Brain microvascular endothelial cell (primary cell): ENCODE results near the gene TSSC4.

Experiments
- DNase-seq: peaks from one replicate; pipeline ENCODE4 v3.0.0-alpha.2; 2020
- H3K27ac ChIP-seq: fragments of 250-450 bp; sonication (Bioruptor Pico); 2 replicates; pipeline ENCODE4 v1.5.1; 2020; ENCODE audit warnings: mild to moderate bottlenecking, moderate library complexity
- H3K27me3 ChIP-seq: fragments of 250-450 bp; sonication (Bioruptor Pico); replicated peaks from 2 replicates; pipeline ENCODE4 v1.5.1; 2020; ENCODE audit warnings: mild to moderate bottlenecking
- H3K36me3 ChIP-seq: fragments of 250-450 bp; sonication (Bioruptor Pico); replicated peaks from 2 replicates; pipeline ENCODE4 v1.5.1; 2020; ENCODE audit warnings: mild to moderate bottlenecking
- H3K4me3 ChIP-seq: 2 replicates; pipeline ENCODE4 v1.5.1; 2011; ENCODE audit warnings: low read depth, mild to moderate bottlenecking, control low read depth, low read length, moderate library complexity
- in situ Hi-C: cut with HindIII; loops from 2 replicates; pipeline ENCODE4 v1.10.0; 2017; ENCODE audit warnings: low sequenced_read_pairs, low pct_ligation_motif_present
- TF ChIP-seq, protein P1 (sequence below): IDR thresholded peaks from 2 replicates; pipeline ENCODE4 v1.5.1; 2011; ENCODE audit warnings: low read depth, mild to moderate bottlenecking, moderate library complexity, low read length, control low read depth, inconsistent platforms; ENCODE audit errors: missing control alignments

Gene TSSC4

DNA sequence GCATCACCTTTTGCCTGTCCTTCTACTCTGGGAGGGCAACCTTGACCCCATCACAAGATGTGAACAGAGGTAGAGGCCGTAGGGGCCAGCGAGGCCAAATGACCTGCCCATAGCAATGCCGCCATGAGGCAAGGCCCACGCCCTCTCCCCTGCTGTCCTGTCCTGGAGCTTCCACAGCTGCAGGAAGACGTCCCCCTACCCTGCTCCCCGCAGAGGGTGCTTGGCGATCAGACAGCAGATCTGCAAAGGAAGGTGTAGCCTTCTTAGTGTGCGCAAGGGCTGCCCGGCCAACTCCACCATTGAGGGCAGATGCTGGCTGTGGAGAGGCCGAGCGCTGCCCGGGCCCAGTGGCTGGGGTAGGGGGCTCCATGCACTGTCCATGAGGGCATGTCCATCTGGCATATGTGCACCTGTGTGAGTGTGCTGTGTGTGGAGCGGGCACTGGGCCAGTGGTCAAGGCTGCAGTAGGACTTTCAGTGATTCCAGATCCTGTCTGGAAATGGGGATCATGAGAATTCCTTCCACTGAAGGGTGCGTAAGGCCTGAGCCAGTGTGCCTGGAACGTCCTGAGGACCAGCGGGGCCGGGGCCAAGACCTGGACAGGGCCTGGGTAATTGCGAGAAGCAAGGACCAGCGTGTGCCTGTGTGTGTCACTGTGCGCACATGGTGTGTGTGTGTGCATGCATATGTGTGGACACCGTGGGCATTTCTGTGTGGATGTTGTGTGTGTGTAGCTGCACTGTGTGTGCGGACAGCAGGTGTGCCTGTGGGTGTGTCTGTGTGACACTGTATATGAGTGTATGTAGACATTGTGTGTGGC is 32.8 kb downstream of the TSSC4 start:
- TF ChIP-seq, protein P1, sequence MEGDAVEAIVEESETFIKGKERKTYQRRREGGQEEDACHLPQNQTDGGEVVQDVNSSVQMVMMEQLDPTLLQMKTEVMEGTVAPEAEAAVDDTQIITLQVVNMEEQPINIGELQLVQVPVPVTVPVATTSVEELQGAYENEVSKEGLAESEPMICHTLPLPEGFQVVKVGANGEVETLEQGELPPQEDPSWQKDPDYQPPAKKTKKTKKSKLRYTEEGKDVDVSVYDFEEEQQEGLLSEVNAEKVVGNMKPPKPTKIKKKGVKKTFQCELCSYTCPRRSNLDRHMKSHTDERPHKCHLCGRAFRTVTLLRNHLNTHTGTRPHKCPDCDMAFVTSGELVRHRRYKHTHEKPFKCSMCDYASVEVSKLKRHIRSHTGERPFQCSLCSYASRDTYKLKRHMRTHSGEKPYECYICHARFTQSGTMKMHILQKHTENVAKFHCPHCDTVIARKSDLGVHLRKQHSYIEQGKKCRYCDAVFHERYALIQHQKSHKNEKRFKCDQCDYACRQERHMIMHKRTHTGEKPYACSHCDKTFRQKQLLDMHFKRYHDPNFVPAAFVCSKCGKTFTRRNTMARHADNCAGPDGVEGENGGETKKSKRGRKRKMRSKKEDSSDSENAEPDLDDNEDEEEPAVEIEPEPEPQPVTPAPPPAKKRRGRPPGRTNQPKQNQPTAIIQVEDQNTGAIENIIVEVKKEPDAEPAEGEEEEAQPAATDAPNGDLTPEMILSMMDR = no peak
- DNase-seq = no peak
- in situ Hi-C loops = no loop called here
- no peak overlapping the region for H3K27ac ChIP-seq
- no peak overlapping the region for H3K4me3 ChIP-seq
- no peaks in the 10 kb centered on the region for H3K27me3 ChIP-seq
- H3K36me3 ChIP-seq = no peaks in the 10 kb centered on the region

DNA sequence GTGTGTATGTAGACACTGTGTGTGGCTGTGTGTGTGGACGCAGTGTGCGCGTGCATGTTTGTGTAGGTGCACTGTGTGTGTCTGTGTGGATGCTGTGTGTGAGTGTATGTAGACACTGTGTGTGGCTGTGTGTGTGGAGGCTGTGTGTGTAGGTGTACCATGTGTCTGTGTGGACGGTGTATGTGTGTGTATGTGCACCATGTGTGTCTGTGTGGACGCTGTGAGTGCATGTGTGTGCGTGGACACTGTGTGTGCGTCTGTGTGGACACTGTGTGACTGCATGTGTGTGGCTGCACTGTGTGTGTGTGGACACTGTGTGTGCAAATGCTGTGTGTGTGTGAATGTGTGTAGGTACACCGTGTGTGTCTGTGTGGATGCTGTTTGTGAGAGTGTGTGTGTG is 33.5 kb downstream of the TSSC4 start:
- no peak for DNase-seq
- no peaks in the 10 kb centered on the region for H3K36me3 ChIP-seq
- peaks cover 2% of the 10 kb centered on the region for H3K27me3 ChIP-seq
- no peak overlapping the region for H3K4me3 ChIP-seq
- TF ChIP-seq, protein P1 = no peak
- H3K27ac ChIP-seq = no peak overlapping the region
- in situ Hi-C loops = no loop called here

DNA sequence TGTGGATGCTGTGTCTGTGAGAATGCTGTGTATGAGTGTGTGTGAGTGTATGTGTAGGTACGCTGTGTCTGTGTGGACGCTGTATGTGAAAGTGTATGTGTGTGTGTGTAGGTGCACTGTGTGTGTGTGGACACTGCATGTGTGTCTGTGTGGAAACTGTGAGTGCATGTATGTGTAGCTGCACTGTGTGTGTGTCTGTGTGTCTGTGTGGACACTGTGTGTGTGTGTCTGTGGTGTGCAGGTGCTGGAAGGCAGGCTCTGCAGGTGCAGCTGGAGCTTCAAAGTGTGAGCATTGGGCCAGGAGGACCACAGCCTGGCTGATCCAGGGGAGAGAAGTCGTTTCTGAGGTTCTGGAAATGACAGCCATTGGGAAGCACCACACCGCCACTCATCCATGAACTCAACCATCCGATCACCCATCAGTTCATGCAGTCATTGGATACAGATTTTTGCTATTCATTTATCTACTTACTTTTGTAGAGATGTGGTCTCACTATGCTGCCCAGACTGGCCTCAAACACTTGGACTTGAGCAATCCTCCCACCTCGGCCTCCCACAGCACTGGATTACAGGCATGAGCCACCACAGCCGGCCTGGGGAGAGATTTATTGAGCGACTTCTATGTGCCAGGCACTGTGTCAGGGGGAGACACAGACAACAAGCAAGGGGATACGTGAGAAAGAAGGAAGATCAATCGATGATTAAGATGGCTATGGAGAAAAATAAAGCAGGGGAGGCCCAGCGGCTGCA is 34.1 kb downstream of the TSSC4 start:
- TF ChIP-seq, protein P1 = no peak
- Histone ChIP-seq H3K4me3 (no peak overlapping the region), H3K36me3 (no peaks in the 10 kb centered on the region), H3K27me3 (peaks cover 2% of the 10 kb centered on the region), H3K27ac (no peak overlapping the region)
- no peak for DNase-seq
- in situ Hi-C loops = no loop called here

DNA sequence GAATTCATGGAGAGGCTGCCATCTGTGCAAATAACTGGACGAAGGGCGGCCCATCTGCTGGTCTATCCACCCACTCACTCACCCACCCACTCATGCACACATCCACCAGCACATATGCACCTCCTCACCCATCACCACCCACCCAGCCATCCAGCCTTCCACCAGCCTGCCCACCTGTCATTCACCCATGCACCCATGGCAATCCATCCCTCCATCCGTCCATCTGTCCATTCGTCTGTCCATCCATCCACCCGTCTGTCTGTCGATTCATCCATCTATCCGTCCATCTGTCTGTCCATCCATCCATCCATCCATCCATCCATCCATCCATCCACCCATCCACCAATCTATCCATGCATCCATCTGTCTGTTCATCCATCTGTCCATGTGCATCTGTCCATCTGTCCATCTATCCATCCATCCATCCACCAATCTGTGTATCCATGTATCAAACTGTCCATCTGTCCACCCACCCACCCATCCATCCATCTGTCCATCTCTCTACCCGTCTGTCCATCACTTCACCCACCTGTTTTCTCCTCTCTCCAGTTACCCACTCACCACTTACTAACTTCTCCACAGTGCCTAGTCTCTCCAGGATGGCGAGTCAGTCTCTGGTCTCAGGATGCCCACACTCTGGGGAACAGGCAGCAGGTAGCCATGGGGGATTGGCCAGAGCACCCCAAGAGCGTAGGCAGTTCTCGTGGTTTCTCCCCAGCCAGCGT is 34.9 kb downstream of the TSSC4 start:
- Histone ChIP-seq H3K36me3 (no peaks in the 10 kb centered on the region), H3K4me3 (no peak overlapping the region), H3K27me3 (peaks cover 4% of the 10 kb centered on the region), H3K27ac (no peak overlapping the region)
- TF ChIP-seq, protein P1 = no peak
- no peak for DNase-seq
- in situ Hi-C loops = no loop called here

DNA sequence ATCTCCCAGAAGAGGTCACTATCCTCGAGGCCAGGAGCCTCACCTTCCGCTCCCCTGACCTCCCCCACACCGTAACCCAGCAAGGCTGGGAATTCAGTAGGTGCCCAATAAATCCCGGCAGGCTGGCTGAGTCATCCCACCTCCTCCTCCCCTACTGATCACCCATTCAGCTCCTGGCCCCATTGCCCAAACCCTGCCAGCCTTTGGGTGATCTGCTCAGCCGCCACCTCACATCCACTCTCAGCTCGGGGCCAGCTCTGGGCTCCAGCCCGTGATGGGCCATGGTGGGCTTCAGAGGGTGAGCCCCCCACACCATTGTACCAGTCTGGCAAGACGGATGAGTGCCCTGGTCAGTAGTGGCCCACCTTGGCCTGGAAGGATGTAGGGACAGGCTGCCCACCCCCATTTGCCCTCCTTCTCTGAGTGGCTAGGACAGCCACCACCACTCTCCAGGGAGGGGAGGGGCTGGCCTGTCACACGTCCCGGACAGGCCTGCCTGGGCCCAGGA is 35.5 kb downstream of the TSSC4 start:
- Histone ChIP-seq H3K4me3 (no peak overlapping the region), H3K27ac (no peak overlapping the region), H3K36me3 (no peaks in the 10 kb centered on the region), H3K27me3 (peaks cover 4% of the 10 kb centered on the region)
- TF ChIP-seq, protein P1 = no peak
- DNase-seq = no peak
- in situ Hi-C loops = no loop called here
